Measurements from ENCODE around the gene FITM1. TPM values are rescaled to one million over a fixed set of nuclear protein-coding genes. Genes with fewer than 3 reads are reported as not detected.

FITM1 gene
- total RNA-seq, 2 donors from 2014 or later = 0.85 to 1.5 TPM

DNA sequence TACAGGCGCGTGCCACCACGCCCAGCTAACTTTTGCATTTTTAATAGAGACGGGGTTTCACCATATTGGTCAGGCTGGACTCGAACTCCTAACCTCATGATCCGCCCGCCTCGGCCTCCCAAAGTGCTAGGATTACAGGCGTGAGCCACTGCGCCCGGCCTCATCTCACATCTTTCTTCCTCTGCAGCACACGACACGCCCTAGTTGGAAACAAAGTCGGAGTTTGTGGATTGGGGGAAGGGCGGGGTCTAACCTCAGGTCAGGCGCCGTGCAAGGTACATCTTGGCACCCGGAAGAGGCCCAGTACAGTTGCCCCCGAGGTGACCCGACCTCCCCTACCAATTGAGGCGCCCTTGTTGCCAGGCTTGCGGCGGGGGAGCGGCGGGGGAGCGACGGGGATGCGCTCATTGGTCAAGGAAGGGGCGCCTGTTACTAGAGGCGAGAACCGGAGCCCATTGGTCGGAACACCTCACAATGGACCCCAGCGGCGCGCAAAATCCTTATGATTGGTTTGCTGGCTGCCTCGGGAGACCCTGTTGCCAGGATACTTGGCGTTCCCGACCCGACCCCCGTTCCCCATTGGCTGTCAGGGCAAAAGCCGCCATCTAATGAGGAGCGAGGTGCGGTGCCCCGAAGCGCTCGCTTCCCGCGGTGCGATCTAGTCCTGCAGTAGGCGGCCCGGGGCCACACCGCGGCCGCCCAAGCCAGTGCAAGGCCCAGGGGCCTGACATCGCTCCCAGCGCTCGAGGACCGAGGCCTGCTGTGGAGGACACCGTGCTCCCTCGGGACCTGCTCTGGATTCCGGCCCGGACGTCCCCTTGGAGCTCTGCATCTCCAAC lies 41.2 kb downstream of the FITM1 start, which contains the start of gene REC8:
TSS of gene REC8 (plus strand) at position 659 of the 839 bp plus-strand sequence. CDS start 473 bp downstream, outside the sequence.
- Histone ChIP-seq H3K4me1 (no peaks in the 10 kb centered on the region), H3K9me3 (no peaks in the 10 kb centered on the region), H3K36me3 (peaks cover 6% of the 10 kb centered on the region), H3K27ac (no peak within 1 kb of the TSS), H3K27me3 (no peaks in the 10 kb centered on the region), H3K4me3 (peak within 1 kb of the TSS; percentile 25), H3K9ac (ENCODE audit: low read depth in 2 of 2, low read length in 2 of 2) (peak within 1 kb of the TSS in 1 of 2 donors; percentile 12)
- TF ChIP-seq, protein P1, sequence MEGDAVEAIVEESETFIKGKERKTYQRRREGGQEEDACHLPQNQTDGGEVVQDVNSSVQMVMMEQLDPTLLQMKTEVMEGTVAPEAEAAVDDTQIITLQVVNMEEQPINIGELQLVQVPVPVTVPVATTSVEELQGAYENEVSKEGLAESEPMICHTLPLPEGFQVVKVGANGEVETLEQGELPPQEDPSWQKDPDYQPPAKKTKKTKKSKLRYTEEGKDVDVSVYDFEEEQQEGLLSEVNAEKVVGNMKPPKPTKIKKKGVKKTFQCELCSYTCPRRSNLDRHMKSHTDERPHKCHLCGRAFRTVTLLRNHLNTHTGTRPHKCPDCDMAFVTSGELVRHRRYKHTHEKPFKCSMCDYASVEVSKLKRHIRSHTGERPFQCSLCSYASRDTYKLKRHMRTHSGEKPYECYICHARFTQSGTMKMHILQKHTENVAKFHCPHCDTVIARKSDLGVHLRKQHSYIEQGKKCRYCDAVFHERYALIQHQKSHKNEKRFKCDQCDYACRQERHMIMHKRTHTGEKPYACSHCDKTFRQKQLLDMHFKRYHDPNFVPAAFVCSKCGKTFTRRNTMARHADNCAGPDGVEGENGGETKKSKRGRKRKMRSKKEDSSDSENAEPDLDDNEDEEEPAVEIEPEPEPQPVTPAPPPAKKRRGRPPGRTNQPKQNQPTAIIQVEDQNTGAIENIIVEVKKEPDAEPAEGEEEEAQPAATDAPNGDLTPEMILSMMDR (IDR thresholded peaks at IDR 0.05) = no peak
- intact Hi-C loops (cut with DNase I) = no loop called here
- peak; percentile 64 for DNase-seq

DNA sequence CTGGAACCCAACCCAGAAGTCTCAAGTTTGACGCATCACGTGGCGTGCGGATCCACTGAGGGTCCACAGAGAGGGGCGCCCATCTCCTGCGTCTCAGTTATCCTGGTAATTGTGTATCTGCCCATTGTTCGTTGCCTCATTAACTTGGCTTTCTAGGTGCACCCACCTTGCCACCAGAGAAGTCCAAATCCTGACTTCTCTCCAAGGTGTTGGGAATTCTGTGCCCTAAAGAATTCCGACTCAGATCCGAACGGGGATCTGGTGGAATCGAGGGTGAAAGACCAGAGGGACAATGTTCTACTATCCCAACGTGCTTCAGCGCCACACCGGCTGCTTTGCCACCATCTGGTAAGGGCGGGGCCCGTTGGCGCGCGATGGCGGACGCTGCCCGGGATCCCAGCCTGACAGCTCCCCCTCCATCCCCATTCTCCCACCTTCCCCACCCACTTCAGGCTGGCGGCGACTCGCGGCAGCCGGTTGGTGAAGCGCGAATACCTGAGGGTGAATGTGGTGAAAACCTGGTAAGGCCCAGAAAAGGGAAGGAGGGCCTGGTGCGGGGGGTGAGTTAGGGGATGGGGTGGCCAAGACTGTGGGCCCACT lies 41.9 kb downstream of the FITM1 start:
- TF ChIP-seq, protein P1 (IDR thresholded peaks at IDR 0.05) = no peak
- intact Hi-C loops (cut with DNase I) = no loop called here
- DNase-seq = no peak

DNA sequence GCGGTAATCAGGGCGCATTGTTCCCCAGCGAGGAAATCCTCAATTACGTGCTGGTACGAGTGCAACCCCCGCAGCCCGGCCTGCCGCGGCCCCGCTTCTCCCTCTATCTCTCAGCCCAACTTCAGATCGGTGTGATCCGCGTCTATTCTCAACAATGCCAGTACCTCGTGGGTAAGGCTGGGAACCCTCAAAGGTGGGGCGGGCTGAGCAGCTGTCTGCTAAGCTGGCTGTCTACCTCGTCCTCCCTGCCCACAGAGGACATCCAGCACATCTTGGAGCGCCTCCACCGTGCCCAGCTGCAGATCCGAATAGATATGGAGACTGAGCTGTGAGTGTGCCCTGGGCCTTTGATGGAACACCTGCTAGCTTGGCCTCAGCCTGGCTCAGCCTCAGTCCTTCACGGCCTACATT lies 42.4 kb downstream of the FITM1 start:
- H3K4me3 ChIP-seq = no peak overlapping the region
- no peaks in the 10 kb centered on the region for H3K27me3 ChIP-seq
- H3K36me3 ChIP-seq = peaks cover 6% of the 10 kb centered on the region
- intact Hi-C loops (cut with DNase I) = no loop called here
- no peak overlapping the region for H3K9ac ChIP-seq (ENCODE audit: low read depth in 2 of 2, low read length in 2 of 2)
- H3K4me1 ChIP-seq = no peaks in the 10 kb centered on the region
- TF ChIP-seq, protein P1 (IDR thresholded peaks at IDR 0.05) = no peak
- no peaks in the 10 kb centered on the region for H3K9me3 ChIP-seq
- no peak overlapping the region for H3K27ac ChIP-seq
- no peak for DNase-seq

More for the DNA sequence above, 41.9 kb downstream of the FITM1 start:
- no peaks in the 10 kb centered on the region for H3K9me3 ChIP-seq
- peak overlapping the region; percentile 25 for H3K4me3 ChIP-seq
- H3K9ac ChIP-seq (ENCODE audit: low read depth in 2 of 2, low read length in 2 of 2) = peak overlapping the region in 1 of 2 donors; percentile 12
- H3K4me1 ChIP-seq = no peaks in the 10 kb centered on the region
- no peaks in the 10 kb centered on the region for H3K27me3 ChIP-seq
- H3K27ac ChIP-seq = no peak overlapping the region
- H3K36me3 ChIP-seq = peaks cover 6% of the 10 kb centered on the region

DNA sequence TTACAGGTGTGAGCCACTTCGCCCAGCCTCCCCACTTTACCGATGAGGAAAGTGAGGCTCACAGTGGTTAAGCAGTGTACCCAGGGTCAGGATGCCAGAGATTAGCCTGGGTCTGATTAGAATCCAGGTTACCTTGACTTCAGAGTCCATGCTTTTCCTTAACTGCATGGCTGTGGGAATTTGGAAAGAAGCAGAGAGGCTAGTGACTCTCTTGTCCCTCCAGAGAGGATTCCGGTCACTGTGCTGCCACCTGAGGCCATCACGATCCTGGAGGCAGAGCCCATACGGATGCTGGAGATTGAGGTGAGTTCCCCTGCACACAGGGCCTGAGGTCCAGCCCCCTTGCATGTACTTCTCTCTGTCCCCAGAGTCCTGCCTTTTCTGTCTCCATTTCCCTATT lies 46.1 kb downstream of the FITM1 start:
- TF ChIP-seq, protein P1 (IDR thresholded peaks at IDR 0.05) = no peak
- Histone ChIP-seq H3K9me3 (no peaks in the 10 kb centered on the region), H3K9ac (ENCODE audit: low read depth in 2 of 2, low read length in 2 of 2) (no peak overlapping the region), H3K4me1 (no peaks in the 10 kb centered on the region), H3K27me3 (no peaks in the 10 kb centered on the region), H3K27ac (no peak overlapping the region), H3K36me3 (no peaks in the 10 kb centered on the region), H3K4me3 (no peak overlapping the region)
- DNase-seq = no peak
- intact Hi-C loops (cut with DNase I) = no loop called here

DNA sequence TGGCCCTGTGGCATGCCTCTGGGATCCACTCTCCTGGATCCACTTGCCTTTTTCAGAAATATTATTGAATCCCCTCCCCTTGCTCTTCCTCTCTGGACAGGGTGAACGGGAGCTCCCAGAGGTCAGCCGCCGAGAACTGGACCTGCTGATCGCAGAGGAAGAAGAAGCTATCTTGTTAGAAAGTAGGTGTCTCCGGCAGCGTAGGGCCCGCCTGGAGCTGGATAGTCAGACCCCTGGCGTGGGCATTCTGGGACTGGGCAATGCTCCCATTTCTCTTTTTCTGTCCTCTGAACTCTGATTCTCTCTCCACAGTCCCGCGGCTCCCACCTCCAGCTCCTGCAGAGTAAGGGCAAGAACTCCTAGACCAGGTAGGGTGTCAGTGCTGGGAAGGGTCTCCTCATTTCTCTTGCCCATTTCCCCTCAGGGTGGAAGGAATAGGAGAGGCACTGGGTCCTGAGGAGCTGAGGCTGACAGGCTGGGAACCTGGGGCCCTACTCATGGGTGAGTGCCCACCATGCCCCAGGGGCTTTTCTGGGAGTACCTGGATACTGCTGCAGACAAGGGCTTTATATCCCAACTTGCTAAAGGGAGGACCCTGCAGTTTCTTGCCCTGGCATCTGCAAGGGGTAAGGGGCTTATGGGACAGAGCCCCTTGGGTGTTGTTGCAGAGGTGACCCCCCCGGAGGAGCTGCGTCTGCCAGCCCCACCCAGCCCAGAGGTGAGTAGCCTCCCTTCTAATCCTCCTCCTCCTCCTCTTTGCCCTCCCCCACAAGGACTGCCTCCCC lies 46.8 kb downstream of the FITM1 start:
- no peaks in the 10 kb centered on the region for H3K9me3 ChIP-seq
- no peaks in the 10 kb centered on the region for H3K36me3 ChIP-seq
- no peaks in the 10 kb centered on the region for H3K27me3 ChIP-seq
- TF ChIP-seq, protein P1 (IDR thresholded peaks at IDR 0.05) = no peak
- no peak overlapping the region for H3K27ac ChIP-seq
- no peaks in the 10 kb centered on the region for H3K4me1 ChIP-seq
- DNase-seq = no peak
- no peak overlapping the region for H3K4me3 ChIP-seq
- H3K9ac ChIP-seq (ENCODE audit: low read depth in 2 of 2, low read length in 2 of 2) = no peak overlapping the region
- intact Hi-C loops (cut with DNase I) = no loop called here

Data from colonic mucosa (tissue), 4 donors.